WTC11 (cell line): ENCODE measurements around the gene CSNK2A2. TPM values are rescaled to one million over a fixed set of nuclear protein-coding genes. Genes with fewer than 3 reads are reported as not detected.

Experiments used
- ATAC-seq: fragments of 200-7000 bp; cut with Tn5 transposase; 2 replicates; pipeline ENCODE4 v1.10.0; 2021; ENCODE audit warnings: mild to moderate bottlenecking, moderate library complexity
- CTCF ChIA-PET: fragments of 300-600 bp; sonication (Branson Sonifier 250); formaldehyde crosslinking; loops from one replicate; lab custom pipeline; 2021; ENCODE audit warnings: antibody characterized with exemption; lab: Charles Lee
- POLR2A ChIA-PET: fragments of 350-600 bp; sonication (Branson Sonifier 250); formaldehyde crosslinking; loops from one replicate; lab custom pipeline; 2021; ENCODE audit warnings: antibody characterized with exemption; lab: Charles Lee
- DNase-seq: peaks from one replicate; pipeline ENCODE4 v3.0.0; 2021; ENCODE audit warnings: low spot score
- H3K27ac Mint-ChIP-seq: 2 replicates; pipeline ENCODE4 v1.8.0; 2021; ENCODE audit warnings: mixed read lengths
- H3K27me3 Mint-ChIP-seq: 2 replicates; pipeline ENCODE4 v1.8.0; 2021; ENCODE audit warnings: low read depth, mild to moderate bottlenecking, moderate library complexity, mixed read lengths
- H3K36me3 Mint-ChIP-seq: 2 replicates; pipeline ENCODE4 v1.8.0; 2021; ENCODE audit warnings: mixed read lengths
- H3K4me1 Mint-ChIP-seq: 2 replicates; pipeline ENCODE4 v1.8.0; 2022; ENCODE audit warnings: mixed read lengths
- H3K4me3 Mint-ChIP-seq: 2 replicates; pipeline ENCODE4 v1.8.0; 2021; ENCODE audit warnings: mild to moderate bottlenecking, moderate library complexity, mixed read lengths
- H3K9me3 Mint-ChIP-seq: 2 replicates; pipeline ENCODE4 v1.8.0; 2021; ENCODE audit warnings: mixed read lengths
- ATF1 ChIP-seq: sonication (generic); formaldehyde crosslinking; IDR thresholded peaks from 2 replicates; pipeline ENCODE4 v1.8.1; 2023; ENCODE audit warnings: mild to moderate bottlenecking, moderate library complexity, missing genetic modification reagents
- MYBL2 ChIP-seq: sonication (generic); formaldehyde crosslinking; IDR thresholded peaks from 2 replicates; pipeline ENCODE4 v1.8.1; 2023; ENCODE audit warnings: mild to moderate bottlenecking, moderate library complexity, missing genetic modification reagents
- NR2C2 ChIP-seq: sonication (generic); formaldehyde crosslinking; IDR thresholded peaks from 2 replicates; pipeline ENCODE4 v1.8.0; 2022; ENCODE audit warnings: mild to moderate bottlenecking, missing genetic modification reagents
- NR3C1 ChIP-seq: sonication (generic); formaldehyde crosslinking; conservative IDR thresholded peaks from 2 replicates; pipeline ENCODE4 v1.8.1; 2023; ENCODE audit warnings: low read depth, mild to moderate bottlenecking, missing genetic modification reagents
- OVOL2 ChIP-seq: fragments of 250-450 bp; sonication (Bioruptor Pico); IDR thresholded peaks from 2 replicates; pipeline ENCODE4 v1.9.0; 2021; ENCODE audit warnings: mild to moderate bottlenecking, borderline replicate concordance
- SOX15 ChIP-seq: fragments of 250-450 bp; sonication (Bioruptor Pico); IDR thresholded peaks from 2 replicates; pipeline ENCODE4 v1.9.0; 2021; ENCODE audit warnings: mild to moderate bottlenecking
- SP1 ChIP-seq: sonication (generic); formaldehyde crosslinking; conservative IDR thresholded peaks from 2 replicates; pipeline ENCODE4 v1.8.1; 2022; ENCODE audit warnings: missing genetic modification reagents
- ZBTB21 ChIP-seq: sonication (generic); formaldehyde crosslinking; IDR thresholded peaks from 2 replicates; pipeline ENCODE4 v1.8.1; 2023; ENCODE audit warnings: mild to moderate bottlenecking, missing genetic modification reagents, borderline replicate concordance
- ZNF219 ChIP-seq: sonication (generic); formaldehyde crosslinking; IDR thresholded peaks from 2 replicates; pipeline ENCODE4 v1.8.0; 2023; ENCODE audit warnings: missing genetic modification reagents, mild to moderate bottlenecking, borderline replicate concordance
- ZNF423 ChIP-seq: fragments of 250-450 bp; sonication (Bioruptor Pico); IDR thresholded peaks from 2 replicates; pipeline ENCODE4 v2.1.2; 2022; ENCODE audit warnings: mild to moderate bottlenecking, moderate library complexity
- total RNA-seq: library from RNA; stranded (reverse); gene quantifications from 3 replicates; pipeline ENCODE4 v1.2.3, GENCODE V29; 2021
- TF ChIP-seq, protein P1 (sequence below): sonication (generic); formaldehyde crosslinking; IDR thresholded peaks from 2 replicates; pipeline ENCODE4 v1.8.1; 2023; ENCODE audit warnings: mild to moderate bottlenecking, missing genetic modification reagents, moderate library complexity
- TF ChIP-seq, protein P2 (sequence below): sonication (generic); formaldehyde crosslinking; IDR thresholded peaks from 2 replicates; pipeline ENCODE4 v1.8.1; 2023; ENCODE audit warnings: mild to moderate bottlenecking, missing genetic modification reagents, moderate library complexity
- TF ChIP-seq, protein P3 (sequence below): sonication (generic); formaldehyde crosslinking; IDR thresholded peaks from 2 replicates; pipeline ENCODE4 v1.8.1; 2022; ENCODE audit warnings: mild to moderate bottlenecking, moderate library complexity, missing genetic modification reagents
- TF ChIP-seq, protein P4 (sequence below): fragments of 250-450 bp; sonication (Bioruptor Pico); IDR thresholded peaks from 2 replicates; pipeline ENCODE4 v1.9.0; 2021; ENCODE audit warnings: mild to moderate bottlenecking
- TF ChIP-seq, protein P5 (sequence below): sonication (generic); formaldehyde crosslinking; IDR thresholded peaks from 2 replicates; pipeline ENCODE4 v1.8.1; 2022; ENCODE audit warnings: missing genetic modification reagents, borderline replicate concordance

The CSNK2A2 gene
- total RNA-seq, 1 experiment from 2014 or later: 114 TPM

DNA sequence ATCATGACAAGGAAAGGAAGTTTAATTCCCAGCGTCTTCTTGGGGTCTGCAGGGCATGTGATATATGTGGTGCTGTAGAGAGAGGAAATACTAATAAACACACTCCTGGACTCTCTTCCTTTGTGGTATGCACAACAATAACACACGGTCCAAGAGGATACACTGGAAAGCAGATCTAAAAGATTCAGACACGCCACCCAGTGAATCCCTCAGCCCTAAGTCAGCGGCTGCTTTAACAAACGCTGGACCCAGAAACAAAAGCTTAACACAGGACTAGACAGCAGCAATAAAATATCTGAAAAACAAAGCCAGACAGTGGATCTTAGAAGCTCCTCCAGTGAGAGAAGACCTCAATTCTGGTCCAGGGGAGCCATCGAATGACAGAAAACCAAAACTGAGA is 81.8 kb downstream of the CSNK2A2 start:
- ChIA-PET CTCF (interaction anchor here (0.7 to 1.6 kb wide), 2 partner anchors 9 to 18 kb away, joined by 3 to 4 read pairs; no protein-coding TSS in a partner anchor), POLR2A (no interaction called here)

DNA sequence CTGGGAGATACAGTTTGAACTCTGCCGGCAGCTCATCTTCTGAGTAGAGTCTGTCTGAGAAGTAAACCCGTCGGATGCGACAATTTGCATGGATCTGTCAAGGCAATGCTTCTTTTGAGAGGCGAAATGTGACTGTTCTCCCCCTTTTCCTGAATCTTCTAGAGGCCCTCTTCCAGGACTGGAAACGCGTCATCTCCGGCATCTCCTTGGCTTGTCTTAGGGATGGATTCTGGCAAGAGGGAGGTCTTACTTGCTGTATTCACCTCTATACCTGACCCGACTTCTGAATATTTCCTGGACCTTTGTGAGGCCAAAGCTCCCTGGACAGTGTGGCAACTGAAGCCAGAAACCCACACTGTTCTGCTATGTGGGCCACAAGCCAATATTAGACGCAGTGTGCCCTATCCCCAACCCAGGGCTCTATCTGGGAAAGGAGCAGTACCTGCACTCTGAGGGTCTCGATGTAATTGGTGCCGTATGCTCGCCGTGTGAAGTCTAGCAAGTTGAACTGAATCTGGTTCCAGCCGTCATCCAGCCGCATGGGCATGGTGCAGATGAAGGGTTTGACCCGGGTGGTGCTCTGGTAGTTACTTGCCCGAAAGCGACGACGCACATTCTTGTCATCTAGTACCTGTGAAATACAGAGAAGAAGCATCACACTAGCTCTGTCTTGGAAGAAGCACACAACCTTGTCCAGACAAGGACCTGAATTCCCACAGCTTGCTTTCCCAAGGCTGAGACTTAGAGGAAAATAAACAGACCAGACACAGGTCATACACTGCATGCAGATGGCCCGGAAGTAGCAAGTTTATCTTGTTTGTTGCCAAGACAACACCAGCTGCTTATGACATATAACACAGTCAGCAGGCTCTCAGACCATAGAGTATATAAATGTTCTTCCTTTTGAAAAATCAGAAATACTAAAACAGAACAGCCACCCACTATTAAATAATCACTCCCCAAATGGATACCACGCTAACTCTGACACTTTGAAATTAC is 82.8 kb downstream of the CSNK2A2 start:
- no peak for ATAC-seq
- Mint-ChIP-seq H3K4me1 (peaks cover 10% of the 10 kb centered on the region), H3K4me3 (no peak overlapping the region), H3K27ac (no peak overlapping the region), H3K36me3 (peaks cover 44% of the 10 kb centered on the region), H3K27me3 (no peaks in the 10 kb centered on the region), H3K9me3 (peaks cover 3% of the 10 kb centered on the region; the same call in 1 of the 2 replicates)
- no peak for DNase-seq
- no peak for TF ChIP-seq SOX15 (CRISPR knock-in tag)
- no peak for TF ChIP-seq NR2C2 (CRISPR knock-in tag)
- TF ChIP-seq ZNF423 (CRISPR knock-in tag): no peak
- no peak for TF ChIP-seq OVOL2 (CRISPR knock-in tag)
- TF ChIP-seq, protein P1, sequence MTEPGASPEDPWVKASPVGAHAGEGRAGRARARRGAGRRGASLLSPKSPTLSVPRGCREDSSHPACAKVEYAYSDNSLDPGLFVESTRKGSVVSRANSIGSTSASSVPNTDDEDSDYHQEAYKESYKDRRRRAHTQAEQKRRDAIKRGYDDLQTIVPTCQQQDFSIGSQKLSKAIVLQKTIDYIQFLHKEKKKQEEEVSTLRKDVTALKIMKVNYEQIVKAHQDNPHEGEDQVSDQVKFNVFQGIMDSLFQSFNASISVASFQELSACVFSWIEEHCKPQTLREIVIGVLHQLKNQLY (CRISPR knock-in tag): no peak
- no peak for TF ChIP-seq ZNF219 (CRISPR knock-in tag)
- TF ChIP-seq, protein P2, sequence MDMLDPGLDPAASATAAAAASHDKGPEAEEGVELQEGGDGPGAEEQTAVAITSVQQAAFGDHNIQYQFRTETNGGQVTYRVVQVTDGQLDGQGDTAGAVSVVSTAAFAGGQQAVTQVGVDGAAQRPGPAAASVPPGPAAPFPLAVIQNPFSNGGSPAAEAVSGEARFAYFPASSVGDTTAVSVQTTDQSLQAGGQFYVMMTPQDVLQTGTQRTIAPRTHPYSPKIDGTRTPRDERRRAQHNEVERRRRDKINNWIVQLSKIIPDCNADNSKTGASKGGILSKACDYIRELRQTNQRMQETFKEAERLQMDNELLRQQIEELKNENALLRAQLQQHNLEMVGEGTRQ (CRISPR knock-in tag): no peak
- no peak for TF ChIP-seq ATF1 (CRISPR knock-in tag)
- TF ChIP-seq SP1 (CRISPR knock-in tag): no peak
- TF ChIP-seq, protein P3, sequence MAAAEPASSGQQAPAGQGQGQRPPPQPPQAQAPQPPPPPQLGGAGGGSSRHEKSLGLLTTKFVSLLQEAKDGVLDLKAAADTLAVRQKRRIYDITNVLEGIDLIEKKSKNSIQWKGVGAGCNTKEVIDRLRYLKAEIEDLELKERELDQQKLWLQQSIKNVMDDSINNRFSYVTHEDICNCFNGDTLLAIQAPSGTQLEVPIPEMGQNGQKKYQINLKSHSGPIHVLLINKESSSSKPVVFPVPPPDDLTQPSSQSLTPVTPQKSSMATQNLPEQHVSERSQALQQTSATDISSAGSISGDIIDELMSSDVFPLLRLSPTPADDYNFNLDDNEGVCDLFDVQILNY (CRISPR knock-in tag): no peak
- TF ChIP-seq, protein P4, sequence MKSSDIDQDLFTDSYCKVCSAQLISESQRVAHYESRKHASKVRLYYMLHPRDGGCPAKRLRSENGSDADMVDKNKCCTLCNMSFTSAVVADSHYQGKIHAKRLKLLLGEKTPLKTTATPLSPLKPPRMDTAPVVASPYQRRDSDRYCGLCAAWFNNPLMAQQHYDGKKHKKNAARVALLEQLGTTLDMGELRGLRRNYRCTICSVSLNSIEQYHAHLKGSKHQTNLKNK: no peak
- TF ChIP-seq, protein P5, sequence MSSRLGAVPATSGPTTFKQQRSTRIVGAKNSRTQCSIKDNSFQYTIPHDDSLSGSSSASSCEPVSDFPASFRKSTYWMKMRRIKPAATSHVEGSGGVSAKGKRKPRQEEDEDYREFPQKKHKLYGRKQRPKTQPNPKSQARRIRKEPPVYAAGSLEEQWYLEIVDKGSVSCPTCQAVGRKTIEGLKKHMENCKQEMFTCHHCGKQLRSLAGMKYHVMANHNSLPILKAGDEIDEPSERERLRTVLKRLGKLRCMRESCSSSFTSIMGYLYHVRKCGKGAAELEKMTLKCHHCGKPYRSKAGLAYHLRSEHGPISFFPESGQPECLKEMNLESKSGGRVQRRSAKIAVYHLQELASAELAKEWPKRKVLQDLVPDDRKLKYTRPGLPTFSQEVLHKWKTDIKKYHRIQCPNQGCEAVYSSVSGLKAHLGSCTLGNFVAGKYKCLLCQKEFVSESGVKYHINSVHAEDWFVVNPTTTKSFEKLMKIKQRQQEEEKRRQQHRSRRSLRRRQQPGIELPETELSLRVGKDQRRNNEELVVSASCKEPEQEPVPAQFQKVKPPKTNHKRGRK (CRISPR knock-in tag): no peak
- TF ChIP-seq MYBL2 (CRISPR knock-in tag): no peak
- POLR2A ChIA-PET: no interaction called here
- CTCF ChIA-PET: no interaction called here

More for the DNA sequence above, 81.8 kb downstream of the CSNK2A2 start:
- H3K9me3 Mint-ChIP-seq: peaks cover 3% of the 10 kb centered on the region; the same call in 1 of the 2 replicates
- ATAC-seq: no peak
- H3K4me3 Mint-ChIP-seq: no peak overlapping the region
- no peak for TF ChIP-seq ZBTB21 (CRISPR knock-in tag)
- no peak overlapping the region for H3K27ac Mint-ChIP-seq
- no peak for DNase-seq
- H3K36me3 Mint-ChIP-seq: peaks cover 44% of the 10 kb centered on the region
- H3K4me1 Mint-ChIP-seq: peaks cover 9% of the 10 kb centered on the region
- H3K27me3 Mint-ChIP-seq: no peaks in the 10 kb centered on the region

DNA sequence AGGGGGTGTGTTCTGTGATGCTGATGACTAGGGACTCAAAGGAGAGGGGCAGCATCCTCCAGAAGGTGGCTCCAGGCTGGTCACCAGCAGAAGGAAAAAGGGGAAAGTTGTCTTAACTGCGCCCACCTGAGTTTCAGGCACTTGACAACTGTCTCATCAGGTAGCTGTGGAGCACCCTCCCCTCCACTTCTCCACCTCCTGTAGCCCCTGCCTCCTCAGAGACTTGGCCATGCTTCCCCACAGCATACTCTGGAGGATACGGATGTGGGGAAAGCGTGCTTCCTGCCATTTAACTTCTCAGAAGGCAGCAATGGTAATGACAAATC is 86.6 kb downstream of the CSNK2A2 start:
- ChIA-PET POLR2A (no interaction called here), CTCF (interaction anchor here (1.8 to 5.6 kb wide), 2 partner anchors 14 to 79 kb away, joined by 7 to 92 read pairs; no protein-coding TSS in a partner anchor)
- Mint-ChIP-seq H3K9me3 (peaks cover 3% of the 10 kb centered on the region; the same call in 1 of the 2 replicates), H3K27ac (no peak overlapping the region), H3K36me3 (peaks cover 38% of the 10 kb centered on the region), H3K27me3 (no peaks in the 10 kb centered on the region), H3K4me1 (peaks cover 35% of the 10 kb centered on the region), H3K4me3 (no peak overlapping the region)
- DNase-seq: no peak
- no peak; the same call in 1 of the 2 replicates for ATAC-seq
- TF ChIP-seq MYBL2 (CRISPR knock-in tag): no peak
- no peak for TF ChIP-seq NR3C1
- TF ChIP-seq SP1 (CRISPR knock-in tag): no peak
- TF ChIP-seq, all 79 proteins: peak for 0
